Keratinocyte (primary cell): ENCODE results near the gene SIPA1L2. TPM values are rescaled to one million over a fixed set of nuclear protein-coding genes. Genes with fewer than 3 reads are reported as not detected.
A peak's percentile ranks its signal among the peaks of the same experiment; 100 is the strongest.

Experiments used
- DNase-seq: peaks from one replicate; pipeline ENCODE4 v3.0.0-alpha.2; 2011; ENCODE audit warnings: low read depth, missing footprints, low spot score
- FAIRE-seq: peaks from 2 replicates; lab custom pipeline; 2011; peaks lifted over from hg19 to GRCh38; lab: Jason Lieb, UNC
- H2AFZ ChIP-seq: 2 replicates; pipeline ENCODE4 v1.6.0; 2012; ENCODE audit warnings: low read length, control low read depth, inconsistent platforms; ENCODE audit not compliant: control insufficient read depth
- H3K27ac ChIP-seq: 2 replicates; pipeline ENCODE4 v1.5.1; 2011; ENCODE audit warnings: low read length; ENCODE audit not compliant: control insufficient read depth, insufficient read depth
- H3K27me3 ChIP-seq: 3 replicates; pipeline ENCODE4 v1.6.0; 2011; ENCODE audit warnings: low read length; ENCODE audit not compliant: control insufficient read depth, insufficient read depth; ENCODE audit errors: extremely low read depth
- H3K36me3 ChIP-seq, 2 experiments: 2 replicates in 1 of 2; 3 replicates in 1 of 2; pipeline ENCODE4 v1.5.1; 2011; ENCODE audit warnings: low read length in 2 of 2, mild to moderate bottlenecking in 1 of 2; ENCODE audit not compliant: control insufficient read depth in 2 of 2, insufficient read depth in 2 of 2; ENCODE audit errors: extremely low read depth in 1 of 2
- H3K4me1 ChIP-seq: 3 replicates; pipeline ENCODE4 v1.5.1; 2011; ENCODE audit warnings: low read length; ENCODE audit not compliant: control insufficient read depth, insufficient read depth; ENCODE audit errors: extremely low read depth
- H3K4me2 ChIP-seq: 3 replicates; pipeline ENCODE4 v1.6.0; 2011; ENCODE audit warnings: low read depth, low read length; ENCODE audit not compliant: control insufficient read depth, insufficient read depth; ENCODE audit errors: extremely low read depth
- H3K4me3 ChIP-seq, 3 experiments: fragments of 200-600 bp in 1 of 3; sonication (generic) in 1 of 3; 2 replicates in 2 of 3; 3 replicates in 1 of 3; pipeline ENCODE4 v1.5.1; 2011 to 2016; ENCODE audit warnings: low read length in 3 of 3, mild to moderate bottlenecking in 3 of 3, control low read depth in 2 of 3, inconsistent platforms in 1 of 3, low read depth in 1 of 3, mixed read lengths in 1 of 3, mixed run types in 1 of 3, moderate library complexity in 1 of 3; ENCODE audit not compliant: control insufficient read depth in 2 of 3, insufficient read depth in 2 of 3; ENCODE audit errors: extremely low read depth in 1 of 3
- H3K79me2 ChIP-seq: 2 replicates; pipeline ENCODE4 v1.6.0; 2012; ENCODE audit warnings: low read length; ENCODE audit not compliant: control insufficient read depth, insufficient read depth
- H3K9ac ChIP-seq: 3 replicates; pipeline ENCODE4 v1.6.0; 2011; ENCODE audit warnings: low read length; ENCODE audit not compliant: control insufficient read depth, insufficient read depth; ENCODE audit errors: extremely low read depth
- H3K9me1 ChIP-seq: 3 replicates; pipeline ENCODE4 v1.6.0; 2011; ENCODE audit warnings: low read length; ENCODE audit not compliant: control insufficient read depth, insufficient read depth; ENCODE audit errors: extremely low read depth
- H3K9me3 ChIP-seq: 2 replicates; pipeline ENCODE4 v1.5.1; 2012; ENCODE audit warnings: low read depth, low read length; ENCODE audit not compliant: control insufficient read depth
- H4K20me1 ChIP-seq: 3 replicates; pipeline ENCODE4 v1.6.0; 2011; ENCODE audit warnings: low read length; ENCODE audit not compliant: control insufficient read depth, insufficient read depth; ENCODE audit errors: extremely low read depth
- CTCF ChIP-seq, 3 experiments: IDR thresholded peaks in 1 of 3; conservative IDR thresholded peaks in 1 of 3; optimal IDR thresholded peaks in 1 of 3; 2 replicates in 2 of 3; 3 replicates in 1 of 3; pipeline versions ENCODE3 to v1.5.1; 2011; ENCODE audit warnings: low read length in 3 of 3, mild to moderate bottlenecking in 3 of 3, moderate library complexity in 2 of 3, control low read depth in 1 of 3, inconsistent platforms in 1 of 3; ENCODE audit not compliant: insufficient read depth in 2 of 3; ENCODE audit errors: extremely low read depth in 1 of 3
- EZH2 ChIP-seq: IDR thresholded peaks from one replicate; pipeline ENCODE4 v1.6.1; 2012; ENCODE audit warnings: inconsistent platforms, mild to moderate bottlenecking, low read length, moderate library complexity
- dilution Hi-C: fragments of 300-500 bp; cut with MboI; formaldehyde crosslinking; loops from one replicate; pipeline ENCODE4 v1.7.0; 2020; ENCODE audit warnings: low sequenced_read_pairs; ENCODE audit not compliant: extremely low pct_ligation_motif_present
- polyA plus RNA-seq, 5 experiments: library from polyadenylated mRNA; depleted of rRNA in 3 of 5; stranded (reverse) in 3 of 5; stranded (forward) in 1 of 5; unstranded in 1 of 5; fragments of >200 nt; gene quantifications; 1 replicate in 1 of 5; 2 replicates in 3 of 5; 3 replicates in 1 of 5; pipeline versions ENCODE4 v1.2.1 to v1.2.3, GENCODE V29; 2011 to 2012; ENCODE audit warnings: missing spikeins in 2 of 5, low read depth in 1 of 5, low replicate concordance in 1 of 5

Gene SIPA1L2
- polyA plus RNA-seq, 1 donor (not counting 4 experiments of a cell fraction or from before 2014, with no cell fraction given), result 2.1 TPM

DNA sequence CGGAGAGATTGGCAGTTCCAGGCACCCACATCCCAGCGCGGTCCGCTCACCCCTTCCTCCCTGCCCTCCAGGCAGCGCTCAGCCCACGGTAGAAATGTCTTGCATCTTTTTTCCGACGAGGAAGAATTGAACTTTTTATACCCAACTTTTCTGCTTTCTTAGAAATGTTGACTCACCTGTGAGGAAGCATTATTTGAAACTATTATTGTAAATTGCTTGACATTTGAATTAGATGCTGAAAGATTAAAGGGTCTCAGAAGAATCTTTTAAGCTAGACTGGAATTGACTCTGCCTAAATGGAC is 912 bp upstream of the SIPA1L2 start:
- peak overlapping the region; percentile 63 for H3K9ac ChIP-seq

DNA sequence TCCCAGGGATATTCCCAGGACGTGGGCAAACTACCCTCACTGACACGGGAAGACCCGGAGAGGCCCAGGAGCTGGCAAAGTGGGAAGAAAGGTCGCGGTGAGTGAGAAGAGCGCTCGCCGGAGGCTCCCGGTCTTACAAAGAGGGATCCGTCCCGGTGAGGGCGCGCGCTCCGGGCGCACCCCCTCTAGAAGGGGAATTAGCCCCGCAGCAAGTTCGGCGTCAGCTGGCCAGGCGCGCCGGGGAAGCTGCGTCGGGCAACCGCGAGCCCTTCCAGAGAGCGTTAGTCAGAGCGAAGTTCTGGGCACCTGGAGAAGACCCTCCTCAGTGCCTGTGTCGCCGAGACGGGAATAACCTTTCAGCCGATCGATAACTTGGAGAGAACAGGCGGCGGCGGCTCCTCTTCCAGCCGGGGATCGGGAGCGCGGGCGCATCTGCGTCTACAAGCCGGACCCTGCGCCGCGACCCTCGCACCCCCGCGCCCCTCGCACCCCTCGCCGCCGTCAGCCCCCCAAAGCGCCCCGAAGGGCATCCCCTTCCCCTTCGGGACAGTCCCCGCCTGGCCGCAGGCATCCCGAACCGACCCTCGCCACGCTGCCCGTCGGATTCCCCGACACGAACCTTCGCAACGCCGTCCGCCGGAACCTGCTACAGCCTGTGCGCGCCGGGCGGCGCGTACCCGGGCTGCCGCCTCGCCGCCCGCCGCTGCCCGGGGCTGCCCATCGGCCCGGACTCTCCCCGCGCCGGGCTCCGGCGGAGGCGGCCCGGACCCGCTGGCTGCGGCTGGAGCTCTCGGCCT is 485 bp downstream of the SIPA1L2 start:
- H3K27me3 ChIP-seq, result no peaks in the 10 kb centered on the region
- no peaks in the 10 kb centered on the region for H4K20me1 ChIP-seq
- no peaks in the 10 kb centered on the region for H3K36me3 ChIP-seq
- H3K9ac ChIP-seq, result peak overlapping the region; percentile 52
- peak overlapping the region; percentile 82 for H3K4me2 ChIP-seq
- H3K9me1 ChIP-seq, result no peaks in the 10 kb centered on the region
- no peak overlapping the region for H3K27ac ChIP-seq
- peaks cover 12% of the 10 kb centered on the region for H3K4me1 ChIP-seq
- FAIRE-seq, result no peak
- H3K9me3 ChIP-seq, result no peaks in the 10 kb centered on the region
- peak overlapping the region; percentile 74 for H2AFZ ChIP-seq
- H3K4me3 ChIP-seq, result peak overlapping the region; percentile 61 to 79 (median 73)
- peak; percentile 34 for TF ChIP-seq EZH2
- no peak for TF ChIP-seq CTCF (optimal IDR thresholded peaks at IDR 0.05 in 1 of 3, IDR thresholded peaks at IDR 0.05 in 1 of 3, conservative IDR thresholded peaks at IDR 0.05 in 1 of 3; ENCODE audit: extremely low read depth in 1 of 3, insufficient read depth in 2 of 3, low read length in 3 of 3)
- H3K79me2 ChIP-seq, result no peaks in the 10 kb centered on the region
- dilution Hi-C loops, result no loop called here
- DNase-seq, result no peak

More for the DNA sequence above, 912 bp upstream of the SIPA1L2 start:
- dilution Hi-C loops, result no loop called here
- no peaks in the 10 kb centered on the region for H3K27me3 ChIP-seq
- FAIRE-seq, result no peak
- H3K36me3 ChIP-seq, result no peaks in the 10 kb centered on the region
- H3K79me2 ChIP-seq, result no peaks in the 10 kb centered on the region
- peak overlapping the region; percentile 61 to 79 (median 68) for H3K4me3 ChIP-seq
- H4K20me1 ChIP-seq, result no peaks in the 10 kb centered on the region
- H3K27ac ChIP-seq, result no peak overlapping the region
- DNase-seq, result no peak
- H3K4me1 ChIP-seq, result peaks cover 9% of the 10 kb centered on the region
- TF ChIP-seq CTCF (optimal IDR thresholded peaks at IDR 0.05 in 1 of 3, IDR thresholded peaks at IDR 0.05 in 1 of 3, conservative IDR thresholded peaks at IDR 0.05 in 1 of 3; ENCODE audit: extremely low read depth in 1 of 3, insufficient read depth in 2 of 3, low read length in 3 of 3) (no peak), EZH2 (no peak)
- no peaks in the 10 kb centered on the region for H3K9me1 ChIP-seq
- H3K4me2 ChIP-seq, result peak overlapping the region; percentile 90
- H3K9me3 ChIP-seq, result no peaks in the 10 kb centered on the region
- peak overlapping the region; percentile 89 for H2AFZ ChIP-seq
